Pancreas (tissue), 10 donors: ENCODE measurements around the gene KCTD12. TPM values are rescaled to one million over a fixed set of nuclear protein-coding genes. Genes with fewer than 3 reads are reported as not detected.

Experiments used
- ATAC-seq, 4 donors: fragments of 200-7000 bp; cut with Tn5 transposase; one replicate each; pipeline versions ENCODE4 v1.8.0 to v1.9.1; 2020; ENCODE audit warnings: mild to moderate bottlenecking in 4 of 4, moderate library complexity in 4 of 4
- DNase-seq, 6 donors: peaks; one replicate each; pipeline ENCODE4 v3.0.0-alpha.2; 2020
- FAIRE-seq: peaks from 2 replicates; lab custom pipeline; 2012; peaks lifted over from hg19 to GRCh38; lab: Jason Lieb, UNC
- H3K27ac ChIP-seq, 4 donors: fragments of 200-600 bp; sonication (generic); 1 replicate in 3 of 4; 2 replicates in 1 of 4; pipeline versions ENCODE4 v1.5.0 to v1.8.0; 2020
- H3K27me3 ChIP-seq, 4 donors: fragments of 200-600 bp; one replicate each; pipeline ENCODE4 v1.8.0; 2021
- H3K36me3 ChIP-seq, 3 donors: fragments of 200-600 bp; sonication (generic) in 1 of 3; one replicate each; pipeline versions ENCODE4 v1.5.0 to v1.8.0; 2020 to 2021
- H3K4me1 ChIP-seq, 3 donors: fragments of 200-600 bp; one replicate each; pipeline ENCODE4 v1.8.0; 2021
- H3K4me3 ChIP-seq, 4 donors: fragments of 200-600 bp; sonication (generic) in 2 of 4; one replicate each; pipeline versions ENCODE4 v1.5.0 to v1.8.0; 2020 to 2021
- H3K9me3 ChIP-seq, 4 donors: fragments of 200-600 bp; one replicate each; pipeline ENCODE4 v1.8.0; 2021
- WGBS, 2 donors: extraction: QIAGEN DNeasy Blood & Tissue Kit; methylation state at CpG; one replicate each; pipeline ENCODE4 v1.1.7; 2013; 5-methylcytosine and 5-hydroxymethylcytosine counted together
- intact Hi-C, 3 donors: fragments of 100-400 bp; cut with DNase I; formaldehyde crosslinking; loops; one replicate each; pipeline versions ENCODE4 v1.11.1 to v1.14.2; 2022
- polyA plus RNA-seq, 2 donors: library from polyadenylated mRNA; stranded (reverse); fragments of 200-250 nt; gene quantifications; one replicate each; pipeline ENCODE4 v1.2.3, GENCODE V29; 2013
- total RNA-seq, 6 donors: library from RNA; stranded (reverse); fragmentation: NEBNext Ultra II Directional in 4 of 6; extraction: Animal tissue kit (Norgen Biotek cat#: 25700) in 4 of 6; gene quantifications; one replicate each; pipeline versions ENCODE4 v1.2.1 to v1.2.4, GENCODE V29; 2021 to 2023
- TF ChIP-seq, protein P1 (sequence below), 4 donors: fragments of 200-600 bp; sonication (generic) in 3 of 4; IDR thresholded peaks; one replicate each; pipeline versions ENCODE4 v1.5.0 to v1.8.0; 2021; ENCODE audit warnings: antibody characterized with exemption in 4 of 4
- donor health status: healthy with polysubstance abuse.
- donor health status: DM: no; HTN: no; CAD: no; lungs with moderate emphysema.
- donor health status: DM: no; HTN: no; CAD: no.
- donor health status: control.
- donor health status: control.
- donor health status: Bipolar disorder and iron deficiency.
- donor health status: DM: yes; HTN: yes; CAD: no.
- donor health status: DM: no; HTN: no; CAD: no.
- donor health status: DM: no; HTN: no; CAD: no.
- donor health status: DM: yes; HTN: yes; CAD: no.

The KCTD12 gene
- total and polyA plus RNA-seq, 8 donors, result 6.3 to 46.1 (median 14.8) TPM

DNA sequence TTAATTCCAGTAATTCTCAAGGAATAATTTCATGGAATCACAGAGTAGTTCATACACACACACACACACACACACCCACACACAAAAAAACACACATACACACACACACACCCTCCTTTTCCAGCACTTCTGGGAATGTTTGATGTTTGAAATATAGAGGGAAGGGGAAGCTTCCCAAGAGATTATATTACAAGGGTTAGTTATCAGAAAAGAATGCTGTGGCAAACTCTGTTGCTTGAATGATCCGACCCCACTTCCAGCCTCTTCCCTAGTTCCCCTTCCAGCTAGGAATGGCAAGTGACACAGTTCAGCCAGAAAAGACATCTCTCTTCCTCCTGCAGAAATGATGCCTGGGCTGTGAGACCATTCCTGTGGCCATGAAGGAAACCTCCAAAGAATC lies 49.9 kb downstream of the KCTD12 start:
- ATAC-seq (no peak), FAIRE-seq (no peak), DNase-seq (no peak)
- intact Hi-C loops, result no loop called here
- Histone ChIP-seq H3K4me1 (no peaks in the 10 kb centered on the region), H3K4me3 (no peak overlapping the region), H3K27ac (no peak overlapping the region), H3K9me3 (no peaks in the 10 kb centered on the region), H3K36me3 (no peaks in the 10 kb centered on the region), H3K27me3 (no peaks in the 10 kb centered on the region)
- TF ChIP-seq, protein P1, sequence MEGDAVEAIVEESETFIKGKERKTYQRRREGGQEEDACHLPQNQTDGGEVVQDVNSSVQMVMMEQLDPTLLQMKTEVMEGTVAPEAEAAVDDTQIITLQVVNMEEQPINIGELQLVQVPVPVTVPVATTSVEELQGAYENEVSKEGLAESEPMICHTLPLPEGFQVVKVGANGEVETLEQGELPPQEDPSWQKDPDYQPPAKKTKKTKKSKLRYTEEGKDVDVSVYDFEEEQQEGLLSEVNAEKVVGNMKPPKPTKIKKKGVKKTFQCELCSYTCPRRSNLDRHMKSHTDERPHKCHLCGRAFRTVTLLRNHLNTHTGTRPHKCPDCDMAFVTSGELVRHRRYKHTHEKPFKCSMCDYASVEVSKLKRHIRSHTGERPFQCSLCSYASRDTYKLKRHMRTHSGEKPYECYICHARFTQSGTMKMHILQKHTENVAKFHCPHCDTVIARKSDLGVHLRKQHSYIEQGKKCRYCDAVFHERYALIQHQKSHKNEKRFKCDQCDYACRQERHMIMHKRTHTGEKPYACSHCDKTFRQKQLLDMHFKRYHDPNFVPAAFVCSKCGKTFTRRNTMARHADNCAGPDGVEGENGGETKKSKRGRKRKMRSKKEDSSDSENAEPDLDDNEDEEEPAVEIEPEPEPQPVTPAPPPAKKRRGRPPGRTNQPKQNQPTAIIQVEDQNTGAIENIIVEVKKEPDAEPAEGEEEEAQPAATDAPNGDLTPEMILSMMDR (IDR thresholded peaks at IDR 0.05), result no peak
- WGBS, 2 donors, result 42 to 47% methylated on average over 1 of the region's 1 CpG

DNA sequence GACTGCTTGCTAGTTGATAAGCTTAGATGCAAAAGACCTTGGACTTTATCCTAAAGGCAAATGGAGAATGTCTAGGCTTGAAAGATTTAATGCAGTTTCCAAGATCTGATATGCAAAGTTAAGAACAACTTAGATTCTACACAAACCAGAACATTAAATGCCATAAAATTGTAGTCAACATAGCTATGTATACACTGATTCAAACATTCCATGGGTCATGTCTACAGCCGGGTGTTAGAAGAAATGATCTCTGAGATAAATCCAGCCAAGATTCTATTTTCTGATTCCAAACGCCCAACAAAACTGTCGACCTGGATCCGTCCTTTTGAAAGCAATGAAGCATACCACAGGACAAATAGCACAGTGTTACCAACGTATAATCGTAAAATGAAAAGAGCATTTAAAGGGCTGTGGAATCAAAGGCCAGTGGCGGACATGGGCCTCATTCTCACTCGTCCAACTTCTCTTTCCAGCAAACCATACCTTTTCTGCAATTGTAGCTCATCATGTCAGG lies 52.7 kb downstream of the KCTD12 start:
- FAIRE-seq (no peak), ATAC-seq (no peak), DNase-seq (no peak)
- no peaks in the 10 kb centered on the region for H3K27me3 ChIP-seq
- intact Hi-C loops, result no loop called here
- no peak overlapping the region for H3K27ac ChIP-seq
- H3K9me3 ChIP-seq, result no peaks in the 10 kb centered on the region
- 81 to 88% methylated on average over 8 of the region's 8 CpGs for WGBS, 2 donors
- no peaks in the 10 kb centered on the region for H3K36me3 ChIP-seq
- H3K4me1 ChIP-seq, result peaks cover 0 to 8% (median 5%) of the 10 kb centered on the region in 3 donors
- TF ChIP-seq, protein P1 (IDR thresholded peaks at IDR 0.05), result no peak
- H3K4me3 ChIP-seq, result no peak overlapping the region

DNA sequence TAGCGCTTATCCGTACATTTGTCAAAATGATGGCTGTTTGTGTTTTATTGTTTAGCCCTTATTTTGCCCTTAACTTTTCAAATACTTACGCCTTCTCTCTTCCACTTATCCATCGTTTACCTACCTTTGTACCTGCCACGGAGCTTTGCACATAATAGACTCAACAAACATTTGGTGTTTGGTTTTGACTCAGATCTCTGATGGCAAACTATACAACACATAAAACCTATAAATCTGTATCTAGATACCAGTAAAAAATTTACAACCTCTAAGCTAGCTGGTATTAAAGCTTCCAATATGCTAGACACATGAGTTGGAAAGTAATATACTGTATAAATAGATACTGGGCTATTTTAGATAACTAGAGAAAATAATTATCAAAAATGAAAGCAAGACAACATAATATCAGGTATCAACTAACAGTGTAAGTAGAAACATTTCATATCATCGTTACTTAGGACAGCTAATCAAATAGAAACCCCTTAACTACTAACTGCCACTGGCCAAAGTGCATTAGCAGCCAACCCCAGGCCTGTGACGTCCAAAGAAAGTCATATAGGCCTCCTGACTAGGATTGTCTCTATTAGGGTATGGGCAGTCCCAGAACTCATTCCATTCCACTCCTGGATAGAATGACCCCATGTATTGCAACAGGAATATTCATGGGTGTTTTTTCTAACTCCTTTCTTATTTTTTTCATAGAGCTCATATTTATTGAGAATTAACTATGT lies 53.8 kb downstream of the KCTD12 start:
- H3K27ac ChIP-seq, result no peak overlapping the region
- FAIRE-seq, result no peak

DNA sequence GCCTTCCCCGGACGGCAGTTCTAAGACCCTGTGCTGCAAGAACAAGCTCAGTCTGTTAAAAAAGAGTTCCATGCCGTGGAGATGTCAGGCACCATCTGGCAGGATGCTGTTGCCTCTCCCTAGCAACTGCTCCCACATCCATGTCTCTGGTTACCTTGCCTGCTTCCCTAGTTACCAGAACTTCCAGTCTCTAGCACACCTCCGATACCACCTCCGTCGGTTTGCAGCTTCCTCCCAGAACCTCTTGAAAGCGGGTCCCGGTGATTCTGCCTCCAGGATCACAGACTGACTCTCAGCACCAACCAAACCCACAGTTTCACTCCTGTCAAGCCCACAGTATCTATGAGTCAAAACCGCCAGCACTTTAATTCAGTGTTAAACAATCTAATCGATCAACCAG lies 55.4 kb downstream of the KCTD12 start:
- Histone ChIP-seq H3K4me1 (peaks cover 0 to 8% (median 5%) of the 10 kb centered on the region in 3 donors), H3K27me3 (no peaks in the 10 kb centered on the region), H3K36me3 (no peaks in the 10 kb centered on the region), H3K4me3 (no peak overlapping the region), H3K27ac (peak overlapping the region in 1 of 4 donors; percentile 59), H3K9me3 (no peaks in the 10 kb centered on the region)
- ATAC-seq, result peak in 2 of 4 donors; percentile 40 to 60
- 81 to 91% methylated on average over 10 of the region's 10 CpGs for WGBS, 2 donors
- DNase-seq, result no peak
- intact Hi-C loops, result no loop called here
- TF ChIP-seq, protein P1 (IDR thresholded peaks at IDR 0.05), result no peak
- no peak for FAIRE-seq

More for the DNA sequence above, 53.8 kb downstream of the KCTD12 start:
- peak in 1 of 4 donors; percentile 57 for ATAC-seq
- 61 to 63% methylated on average over 7 of the region's 7 CpGs for WGBS, 2 donors
- TF ChIP-seq, protein P1 (IDR thresholded peaks at IDR 0.05), result no peak
- Histone ChIP-seq H3K4me1 (peaks cover 0 to 8% (median 5%) of the 10 kb centered on the region in 3 donors), H3K36me3 (no peaks in the 10 kb centered on the region), H3K27me3 (no peaks in the 10 kb centered on the region), H3K4me3 (no peak overlapping the region), H3K9me3 (no peaks in the 10 kb centered on the region)
- intact Hi-C loops, result no loop called here
- no peak for DNase-seq

Other genes starting within 250 kb of the KCTD12 start
- gene ACOD1, start 62.1 kb upstream of the KCTD12 start, total RNA-seq, result not detected
- not detected for gene ACOD1, start 62.1 kb upstream of the KCTD12 start, polyA plus RNA-seq
- gene CLN5, start 105.7 kb upstream of the KCTD12 start, total RNA-seq, result 10 to 100 TPM; 14.3 to 24.3 (median 19.4) TPM
- gene CLN5, start 105.7 kb upstream of the KCTD12 start, polyA plus RNA-seq, result 10 to 100 TPM in 1 of 2 donors, 1 to 10 TPM in 1; 9.1 to 17.0 TPM
- 10 to 100 TPM; 11.9 to 23.8 (median 14.5) TPM for gene FBXL3, start 140.8 kb upstream of the KCTD12 start, total RNA-seq
- 10 to 100 TPM in 1 of 2 donors, 1 to 10 TPM in 1; 7.5 to 16.8 TPM for gene FBXL3, start 140.8 kb upstream of the KCTD12 start, polyA plus RNA-seq